Heart right ventricle (tissue), 16 donors: ENCODE results near the gene ZNF30. TPM values are rescaled to one million over a fixed set of nuclear protein-coding genes. Genes with fewer than 3 reads are reported as not detected.
"Not testable (repeated sequence)": the region's sequence is repeated elsewhere in the genome, so short reads cannot be mapped to it uniquely, and the experiment has no call there.

Experiments
- ATAC-seq, 8 donors: fragments of 200-7000 bp; cut with Tn5 transposase; one replicate each; pipeline ENCODE4 v1.9.1; 2020; ENCODE audit warnings: mild to moderate bottlenecking in 8 of 8, moderate library complexity in 8 of 8, moderate number of reproducible peaks in 1 of 8
- DNase-seq, 2 donors: peaks; one replicate each; pipeline ENCODE4 v3.0.0-alpha.2; 2020
- H3K27ac ChIP-seq, 10 donors: fragments of 200-600 bp; sonication (generic) in 2 of 10; one replicate each; pipeline versions ENCODE4 v1.5.0 to v1.8.0; 2020 to 2022; ENCODE audit warnings: mild to moderate bottlenecking in 3 of 10
- H3K27me3 ChIP-seq, 7 donors: fragments of 200-600 bp; one replicate each; pipeline ENCODE4 v1.8.0; 2021 to 2022; ENCODE audit warnings: mild to moderate bottlenecking in 2 of 7
- H3K36me3 ChIP-seq, 9 donors: fragments of 200-600 bp; sonication (generic) in 1 of 9; one replicate each; pipeline versions ENCODE4 v1.5.0 to v1.8.0; 2020 to 2022; ENCODE audit warnings: mild to moderate bottlenecking in 2 of 9
- H3K4me1 ChIP-seq, 9 donors: fragments of 200-600 bp; sonication (generic) in 1 of 9; one replicate each; pipeline versions ENCODE4 v1.5.0 to v1.8.0; 2020 to 2022; ENCODE audit warnings: mild to moderate bottlenecking in 4 of 9
- H3K4me3 ChIP-seq, 10 donors: fragments of 200-600 bp; sonication (generic) in 2 of 10; one replicate each; pipeline versions ENCODE4 v1.5.0 to v1.8.0; 2020 to 2022; ENCODE audit warnings: mild to moderate bottlenecking in 7 of 10, moderate library complexity in 2 of 10
- H3K9me3 ChIP-seq, 11 donors: fragments of 200-600 bp in 10 of 11; sonication (generic) in 2 of 11; one replicate each; pipeline versions ENCODE4 v1.5.0 to v1.8.0; 2013 to 2022; ENCODE audit warnings: mild to moderate bottlenecking in 2 of 11, control low read depth in 1 of 11, moderate library complexity in 1 of 11
- WGBS, 2 donors: extraction: QIAGEN DNeasy Blood & Tissue Kit; methylation state at CpG; one replicate each; pipeline ENCODE4 v1.1.7; 2013; ENCODE audit warnings: inconsistent platforms in 1 of 2; 5-methylcytosine and 5-hydroxymethylcytosine counted together
- intact Hi-C, 10 donors: fragments of 100-400 bp; cut with DNase I; formaldehyde crosslinking; loops; one replicate each; pipeline versions ENCODE4 v1.11.1 to v1.14.2; 2022
- polyA plus RNA-seq, 2 donors: library from polyadenylated mRNA; stranded (reverse); fragments of 200-250 nt; gene quantifications; one replicate each; pipeline ENCODE4 v1.2.3, GENCODE V29; 2013
- total RNA-seq, 10 donors: library from RNA; stranded (reverse); fragmentation: NEBNext Ultra II Directional in 3 of 10; extraction: Animal tissue kit (Norgen Biotek cat#: 25700) in 3 of 10; gene quantifications; one replicate each; pipeline versions ENCODE4 v1.2.1 to v1.2.4, GENCODE V29; 2021 to 2023
- TF ChIP-seq, protein P1 (sequence below), 9 donors: fragments of 200-600 bp; sonication (generic) in 2 of 9; IDR thresholded peaks; one replicate each; pipeline versions ENCODE4 v1.5.0 to v1.8.0; 2021 to 2022; ENCODE audit warnings: antibody characterized with exemption in 9 of 9, mild to moderate bottlenecking in 5 of 9, moderate library complexity in 1 of 9
- donor health status: Arrhythmogenic right ventricular cardiomyopathy.
- donor health status: ischemic (EF 13 %, LVEDD 7.1; RV severe dilation, severe dysfunction).
- donor health status: healthy with polysubstance abuse.
- donor health status: DM: no; HTN: yes; CAD: no.
- donor health status: DM: no; HTN: no; CAD: no.
- donor health status: ischemic (EF 25% LVEDD 6.9; RV normal size, moderate dysfunction).
- donor health status: ischemic (EF 25% LVEDD 5.7; RV mildly dilated, moderate dysfunction).
- donor health status: healthy.
- donor health status: DM: yes; HTN: yes; CAD: no.
- donor health status: Ischemic cardiomyopathy.
- donor health status: ischemic (EF 35%, LVEDD 5.7; RV mildly dilated, moderate dysfunction).
- donor health status: nonischemic (EF 11% LVEDD 7.7; RV severe dilation, severe dysfunction).
- donor health status: DM: yes; HTN: yes; CAD: no.
- donor health status: PGD.
- donor health status: ischemic (EF 29% LVEDD 5.4; RV normal size, mild dysfunction).
- donor health status: nonischemic (EF 23%, LVEDD 6.1; RV moderate dilation, normal function).

ZNF30 gene
- total and polyA plus RNA-seq, 12 donors = 1.4 to 4.5 (median 2.6) TPM

DNA sequence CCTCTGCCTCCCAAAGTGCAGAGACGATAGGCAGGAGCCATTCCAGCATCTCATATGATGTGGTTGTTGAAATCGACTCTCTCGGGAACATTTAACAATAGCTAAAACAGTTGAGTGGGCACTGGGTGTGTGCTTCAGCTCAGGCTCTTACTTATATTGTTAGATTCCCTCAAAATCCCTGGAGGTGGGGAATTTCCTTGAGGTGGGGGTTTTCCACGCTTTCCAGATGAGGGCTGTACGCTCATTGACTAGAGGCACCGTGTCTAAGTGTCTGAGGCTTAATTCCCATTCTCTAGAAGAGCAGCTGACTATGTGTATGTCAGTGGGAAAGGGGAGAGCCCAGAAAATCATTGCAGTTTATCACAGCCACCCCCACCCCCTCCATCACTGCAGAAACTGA lies 62.6 kb downstream of the ZNF30 start:
- intact Hi-C loops = no loop called here
- H3K4me3 ChIP-seq = no peak overlapping the region
- no peaks in the 10 kb centered on the region for H3K9me3 ChIP-seq
- H3K4me1 ChIP-seq = peaks cover 6 to 35% (median 20%) of the 10 kb centered on the region in 9 donors
- peak overlapping the region in 1 of 10 donors; percentile 20 for H3K27ac ChIP-seq
- 62 to 65% methylated on average over 6 of the region's 6 CpGs for WGBS, 2 donors
- H3K27me3 ChIP-seq = no peaks in the 10 kb centered on the region
- no peak for DNase-seq
- ATAC-seq = no peak
- TF ChIP-seq, protein P1, sequence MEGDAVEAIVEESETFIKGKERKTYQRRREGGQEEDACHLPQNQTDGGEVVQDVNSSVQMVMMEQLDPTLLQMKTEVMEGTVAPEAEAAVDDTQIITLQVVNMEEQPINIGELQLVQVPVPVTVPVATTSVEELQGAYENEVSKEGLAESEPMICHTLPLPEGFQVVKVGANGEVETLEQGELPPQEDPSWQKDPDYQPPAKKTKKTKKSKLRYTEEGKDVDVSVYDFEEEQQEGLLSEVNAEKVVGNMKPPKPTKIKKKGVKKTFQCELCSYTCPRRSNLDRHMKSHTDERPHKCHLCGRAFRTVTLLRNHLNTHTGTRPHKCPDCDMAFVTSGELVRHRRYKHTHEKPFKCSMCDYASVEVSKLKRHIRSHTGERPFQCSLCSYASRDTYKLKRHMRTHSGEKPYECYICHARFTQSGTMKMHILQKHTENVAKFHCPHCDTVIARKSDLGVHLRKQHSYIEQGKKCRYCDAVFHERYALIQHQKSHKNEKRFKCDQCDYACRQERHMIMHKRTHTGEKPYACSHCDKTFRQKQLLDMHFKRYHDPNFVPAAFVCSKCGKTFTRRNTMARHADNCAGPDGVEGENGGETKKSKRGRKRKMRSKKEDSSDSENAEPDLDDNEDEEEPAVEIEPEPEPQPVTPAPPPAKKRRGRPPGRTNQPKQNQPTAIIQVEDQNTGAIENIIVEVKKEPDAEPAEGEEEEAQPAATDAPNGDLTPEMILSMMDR (IDR thresholded peaks at IDR 0.05) = no peak
- H3K36me3 ChIP-seq = no peaks in the 10 kb centered on the region

DNA sequence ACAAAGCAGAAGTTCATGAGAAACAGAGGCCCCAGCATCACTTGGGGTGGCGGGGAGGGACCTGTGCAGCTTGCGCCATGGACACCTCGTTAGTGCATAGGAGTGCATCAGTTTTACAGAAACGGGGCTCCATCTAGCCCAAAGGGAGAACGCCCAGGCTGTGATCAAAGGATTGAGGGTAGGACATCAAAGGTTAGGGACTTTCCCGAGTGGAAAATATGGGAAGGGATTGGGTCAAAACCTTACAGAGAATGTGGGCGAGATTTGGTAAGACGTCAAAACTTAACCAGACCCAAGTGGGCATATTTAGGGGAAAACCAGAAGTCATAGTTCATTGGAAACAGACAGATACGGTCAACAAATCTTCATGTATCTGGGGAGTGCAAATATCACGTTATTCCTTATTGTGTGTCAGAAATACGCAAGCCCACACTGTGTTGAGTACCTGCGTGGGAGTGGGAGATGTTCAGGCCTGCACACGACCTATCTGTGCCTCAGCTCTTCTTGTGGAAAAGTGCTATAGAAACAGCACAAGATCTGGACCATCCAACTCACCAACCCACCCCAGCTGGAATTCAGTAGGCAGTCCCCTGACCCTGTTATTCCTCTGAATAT lies 64.0 kb downstream of the ZNF30 start:
- WGBS, 2 donors = 89 to 92% methylated on average over 13 of the region's 13 CpGs
- no peak overlapping the region for H3K4me3 ChIP-seq
- TF ChIP-seq, protein P1 (IDR thresholded peaks at IDR 0.05) = no peak
- ATAC-seq (no peak), DNase-seq (no peak)
- no peaks in the 10 kb centered on the region for H3K27me3 ChIP-seq
- peaks cover 6 to 39% (median 24%) of the 10 kb centered on the region in 9 donors for H3K4me1 ChIP-seq
- no peak overlapping the region for H3K27ac ChIP-seq
- no peaks in the 10 kb centered on the region for H3K9me3 ChIP-seq
- intact Hi-C loops = no loop called here
- no peaks in the 10 kb centered on the region for H3K36me3 ChIP-seq

DNA sequence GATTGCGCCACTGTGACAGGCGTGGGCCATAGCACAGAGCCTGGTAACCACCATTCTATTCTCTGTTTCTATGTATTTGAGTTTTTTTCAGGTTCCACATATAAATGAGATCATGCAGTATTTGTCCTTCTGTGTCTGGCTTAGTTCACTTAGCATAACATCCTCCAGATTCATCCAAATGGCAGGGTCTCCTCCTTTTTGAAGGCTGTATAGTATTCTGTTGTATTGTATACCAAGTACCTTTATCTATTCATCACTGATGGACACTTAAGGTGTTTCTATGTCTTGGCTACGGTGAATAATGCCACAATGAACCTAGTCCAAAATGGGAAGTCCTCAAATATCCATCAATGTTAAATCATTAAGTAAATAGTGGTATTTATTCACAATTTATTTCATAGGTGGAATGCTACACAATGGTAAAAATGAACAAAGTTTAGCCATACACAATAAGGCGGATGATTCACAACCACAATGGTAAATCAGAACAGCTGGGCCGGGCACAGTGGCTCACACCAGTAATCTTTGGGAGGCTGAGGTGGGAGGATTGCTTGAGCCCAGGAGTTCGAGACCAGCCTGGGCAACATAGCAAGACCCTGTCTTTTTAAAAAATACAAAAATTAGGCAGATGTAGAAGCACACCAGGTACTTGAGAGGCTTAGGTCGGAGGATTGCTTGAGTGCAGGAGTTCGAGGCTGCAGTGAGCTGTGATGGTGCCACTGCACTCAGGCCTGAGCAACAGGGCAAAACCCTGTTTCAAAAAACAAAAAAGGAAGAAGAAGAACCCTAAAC lies 65.0 kb downstream of the ZNF30 start:
- Histone ChIP-seq H3K4me3 (no peak overlapping the region), H3K9me3 (no peaks in the 10 kb centered on the region), H3K4me1 (peaks cover 5 to 45% (median 25%) of the 10 kb centered on the region in 9 donors), H3K27ac (no peak overlapping the region), H3K36me3 (no peaks in the 10 kb centered on the region), H3K27me3 (no peaks in the 10 kb centered on the region)
- WGBS, 2 donors = 89 to 96% methylated on average over 8 of the region's 8 CpGs
- intact Hi-C loops = no loop called here
- ATAC-seq = no peak
- no peak for DNase-seq
- TF ChIP-seq, protein P1 (IDR thresholded peaks at IDR 0.05) = no peak

DNA sequence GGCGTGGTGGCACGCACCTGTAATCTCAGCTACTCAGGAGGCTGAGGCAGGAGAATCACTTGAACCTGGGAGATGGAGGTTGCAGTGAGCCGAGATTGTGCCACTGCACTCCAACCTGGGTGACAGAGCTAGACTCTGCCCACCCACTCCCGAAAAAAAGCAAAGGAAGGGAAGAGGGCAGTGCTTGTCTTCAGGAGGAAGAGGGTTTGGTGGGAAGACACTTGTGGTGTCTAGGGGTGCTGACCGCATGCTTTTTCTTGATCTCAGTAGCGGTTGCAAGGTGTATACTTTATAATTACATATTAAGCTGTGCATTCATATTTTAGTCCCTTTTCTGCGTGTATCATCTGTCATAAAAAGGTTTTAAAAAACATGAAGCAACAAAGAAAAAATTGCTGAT lies 65.9 kb downstream of the ZNF30 start:
- H3K27me3 ChIP-seq, DNase-seq, H3K27ac ChIP-seq, H3K36me3 ChIP-seq, intact Hi-C loops, H3K9me3 ChIP-seq, ATAC-seq, H3K4me3 ChIP-seq: not testable (repeated sequence)
- H3K4me1 ChIP-seq = peaks cover 9 to 53% (median 33%) of the 10 kb centered on the region in 9 donors
- 88 to 93% methylated on average over 7 of the region's 7 CpGs for WGBS, 2 donors

DNA sequence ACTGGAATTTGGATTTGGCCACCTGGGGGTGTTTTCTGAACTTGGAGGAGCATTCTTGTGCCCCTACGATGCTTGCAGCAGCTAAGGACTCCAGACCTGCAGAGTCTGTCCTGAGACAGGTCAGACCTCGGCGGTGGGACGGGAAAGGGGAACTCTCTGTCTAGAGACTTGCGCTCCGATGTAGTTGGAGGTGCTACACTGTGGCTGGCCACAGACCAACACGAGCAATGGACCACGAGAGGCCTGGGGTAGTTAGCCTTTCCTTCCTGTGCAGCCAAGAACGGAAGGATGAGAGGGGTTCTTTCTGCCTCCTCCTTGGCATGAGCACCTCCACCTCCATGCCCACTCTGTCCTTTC lies 67.6 kb downstream of the ZNF30 start:
- intact Hi-C loops = no loop called here
- Histone ChIP-seq H3K4me3 (no peak overlapping the region), H3K27me3 (no peaks in the 10 kb centered on the region), H3K27ac (peak overlapping the region; percentile 54 to 100 (median 82)), H3K36me3 (no peaks in the 10 kb centered on the region), H3K4me1 (peaks cover 9 to 56% (median 46%) of the 10 kb centered on the region in 9 donors), H3K9me3 (no peaks in the 10 kb centered on the region)
- DNase-seq (no peak), ATAC-seq (no peak)
- WGBS, 2 donors = 61 to 82% methylated on average over 9 of the region's 9 CpGs
- TF ChIP-seq, protein P1 (IDR thresholded peaks at IDR 0.05) = no peak
